HG03039 (cell line): ENCODE results near the gene DEF6.
A peak's percentile ranks its signal among the peaks of the same experiment; 100 is the strongest.
"Not testable (repeated sequence)": the region's sequence is repeated elsewhere in the genome, so short reads cannot be mapped to it uniquely, and the experiment has no call there.

Source experiments
- ATAC-seq: cut with Tn5 transposase; IDR thresholded peaks from one replicate; pipeline ENCODE4 v1.9.1; 2021; ENCODE audit warnings: mild to moderate bottlenecking, moderate library complexity; ENCODE audit not compliant: unreplicated experiment

DEF6 gene

DNA sequence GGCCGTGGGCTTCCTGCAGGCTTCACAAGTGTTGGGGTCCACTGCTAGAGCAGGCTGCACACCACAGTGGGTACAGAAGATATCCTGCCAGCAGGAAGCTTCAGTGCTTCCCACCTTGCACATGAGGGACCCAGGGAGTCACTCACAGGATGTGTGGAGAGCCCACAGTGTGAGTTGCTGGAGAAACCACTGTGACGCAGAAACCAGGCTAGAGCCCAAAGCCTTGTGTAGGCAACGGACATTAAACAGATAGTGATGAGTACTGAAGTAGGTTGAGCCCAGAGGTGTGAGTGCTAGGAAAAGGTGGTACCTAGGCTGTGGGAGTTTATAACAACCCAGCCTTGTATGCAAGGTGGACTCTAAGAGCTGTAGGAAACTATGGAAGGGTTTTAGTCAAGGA, 18.9 kb upstream of the DEF6 start:
- no peak for ATAC-seq

- no peak for ATAC-seq
Observed at GRCh38 chr6:35280903-35281302, 16.7 kb upstream of the DEF6 start.

DNA sequence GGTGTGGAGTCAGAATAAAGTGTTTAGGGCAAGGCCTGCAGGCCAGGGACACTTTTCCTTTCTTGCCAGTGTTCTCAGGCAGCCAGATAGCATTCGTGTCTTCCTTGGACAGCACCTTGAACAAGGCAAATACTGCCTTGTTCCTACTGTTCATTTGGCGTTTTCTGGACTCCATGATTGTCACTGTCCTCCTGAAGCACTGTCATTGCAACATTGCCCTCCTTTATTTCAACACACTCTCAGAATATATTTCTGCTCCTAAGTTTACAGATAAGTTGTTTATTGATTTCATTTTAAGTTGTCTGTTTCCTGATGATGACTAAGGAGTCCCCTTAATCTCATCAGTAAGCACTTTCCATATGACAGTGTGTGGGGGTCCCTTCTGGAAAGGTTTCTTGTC, 15.1 kb upstream of the DEF6 start:
- ATAC-seq, result no peak

DNA sequence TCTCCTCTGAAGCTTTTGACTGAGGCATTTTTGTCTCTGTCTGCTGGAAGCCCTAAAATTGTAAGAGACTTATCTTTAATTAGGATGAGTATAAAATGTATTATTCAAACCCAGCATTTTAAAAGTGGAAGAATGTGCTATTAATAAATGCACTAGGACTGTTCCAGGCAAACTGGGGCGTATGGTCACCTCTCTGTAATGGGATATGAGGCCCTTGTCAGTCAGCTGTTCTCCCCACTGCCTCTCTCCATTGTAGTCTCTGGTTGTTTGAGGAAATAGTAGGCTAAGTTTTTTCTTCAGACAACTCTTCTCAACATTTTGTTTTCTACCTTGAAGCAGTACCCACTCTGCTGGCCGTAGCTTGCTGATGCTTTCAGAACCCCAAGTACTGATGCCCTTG, 14.3 kb upstream of the DEF6 start:
- ATAC-seq, result no peak

GRCh38 chr6:35287671-35288396, 9.8 kb upstream of the DEF6 start:
- no peak for ATAC-seq

DNA sequence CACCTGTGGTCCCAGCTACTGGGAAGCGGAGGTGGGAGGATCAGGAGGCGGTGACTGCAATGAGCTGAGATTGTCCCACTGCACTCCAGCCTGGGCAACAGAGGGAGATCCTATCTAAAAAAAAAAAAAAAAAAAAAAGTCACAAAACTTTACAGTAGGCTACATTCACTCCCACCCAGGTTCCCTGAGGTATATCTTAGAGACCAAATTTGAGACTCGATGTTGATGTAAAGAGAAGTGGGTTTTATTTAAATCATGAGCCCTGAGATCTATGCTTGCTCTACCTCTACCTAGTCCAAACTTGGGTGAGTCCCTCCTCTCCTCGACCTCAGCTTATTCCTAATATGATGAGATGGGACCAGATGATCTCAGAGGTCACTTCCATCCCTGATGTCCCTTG, 8.8 kb upstream of the DEF6 start:
- no peak for ATAC-seq

DNA sequence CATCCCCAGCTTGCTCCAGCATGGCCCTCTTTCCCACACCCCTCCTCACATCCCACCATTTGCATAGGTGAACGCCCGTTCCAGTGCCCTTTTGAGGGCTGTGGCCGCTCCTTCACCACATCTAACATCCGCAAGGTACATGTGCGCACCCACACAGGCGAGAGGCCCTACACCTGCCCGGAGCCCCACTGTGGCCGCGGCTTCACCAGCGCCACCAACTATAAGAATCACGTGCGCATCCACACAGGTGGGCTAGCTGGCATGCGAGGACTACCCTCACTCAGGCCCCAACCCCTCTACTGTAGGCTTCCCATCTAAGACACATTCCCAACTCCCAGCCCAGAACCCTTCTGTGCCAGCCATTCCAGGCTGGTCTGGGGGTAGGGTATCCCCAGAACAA, 6.1 kb upstream of the DEF6 start:
- ATAC-seq, result no peak

DNA sequence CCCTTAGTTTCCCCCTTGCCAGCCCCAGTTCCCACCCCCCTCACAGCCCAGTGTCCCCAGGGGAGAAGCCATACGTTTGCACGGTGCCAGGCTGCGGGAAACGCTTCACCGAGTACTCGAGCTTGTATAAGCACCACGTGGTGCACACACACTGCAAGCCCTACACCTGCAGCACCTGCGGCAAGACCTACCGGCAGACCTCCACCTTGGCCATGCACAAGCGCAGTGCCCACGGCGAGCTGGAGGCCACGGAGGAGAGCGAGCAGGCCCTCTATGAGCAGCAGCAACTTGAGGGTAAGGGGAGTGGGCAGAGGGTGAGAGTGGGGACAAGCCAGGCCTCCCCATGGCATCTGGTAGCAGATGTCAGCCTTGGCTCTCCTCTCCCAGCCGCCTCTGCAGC, 5.1 kb upstream of the DEF6 start:
- no peak for ATAC-seq

DNA sequence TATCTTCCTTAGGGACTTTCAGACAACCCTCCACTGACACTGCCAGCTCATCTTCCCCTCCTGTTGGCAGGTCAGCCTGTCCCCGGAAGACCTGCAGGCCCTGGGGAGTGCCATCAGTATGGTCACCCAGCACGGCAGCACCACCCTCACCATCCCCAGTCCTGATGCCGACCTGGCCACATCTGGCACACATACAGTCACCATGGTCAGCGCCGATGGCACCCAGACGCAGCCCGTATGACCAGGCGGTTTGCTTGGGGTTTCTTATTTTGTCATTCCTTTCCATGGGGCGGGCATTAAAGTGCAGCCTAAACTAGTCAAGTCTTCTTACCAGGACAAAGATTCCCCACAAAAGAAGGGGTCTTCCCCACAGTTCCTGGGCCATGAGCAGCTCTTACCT, 3.9 kb upstream of the DEF6 start:
- no peak for ATAC-seq

DNA sequence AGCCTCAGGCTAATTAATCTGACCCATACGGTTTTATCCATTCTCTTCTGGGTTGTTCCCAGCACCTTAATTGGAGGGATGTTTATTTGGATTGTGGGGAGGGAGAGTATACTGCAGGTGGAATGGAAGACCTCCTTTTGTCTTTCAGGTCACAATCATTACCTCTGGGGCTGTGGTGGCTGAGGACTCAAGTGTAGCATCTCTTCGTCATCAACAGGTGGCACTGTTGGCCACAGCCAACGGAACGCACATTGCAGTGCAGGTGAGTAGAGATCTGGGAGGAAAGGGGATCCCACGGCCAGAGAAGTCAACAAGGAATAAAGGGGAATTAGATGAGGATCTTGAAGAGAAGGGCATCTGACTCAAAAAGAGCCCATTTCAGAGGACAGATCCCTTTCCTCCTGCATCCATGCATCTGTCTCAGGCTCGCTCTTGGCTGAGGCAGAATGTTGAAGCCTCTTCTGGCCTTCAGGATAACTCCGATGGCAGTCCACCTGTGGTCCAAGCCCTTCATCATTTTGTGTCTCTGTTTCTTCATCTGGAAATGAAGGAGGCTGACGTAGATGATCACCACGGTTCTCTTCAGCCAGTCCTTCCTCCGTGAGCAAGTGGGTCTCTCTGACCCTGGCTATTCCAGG, 3.2 kb upstream of the DEF6 start:
- ATAC-seq, result no peak

GRCh38 chr6:35295036-35295435, 2.6 kb upstream of the DEF6 start:
- no peak for ATAC-seq

GRCh38 chr6:35295521-35296315, 1.9 kb upstream of the DEF6 start:
- ATAC-seq, result no peak

- ATAC-seq, result no peak
Observed at GRCh38 chr6:35296931-35297600, 552 bp upstream of the DEF6 start.

GRCh38 chr6:35298625-35299140, 1.1 kb downstream of the DEF6 start:
- ATAC-seq, result no peak

DNA sequence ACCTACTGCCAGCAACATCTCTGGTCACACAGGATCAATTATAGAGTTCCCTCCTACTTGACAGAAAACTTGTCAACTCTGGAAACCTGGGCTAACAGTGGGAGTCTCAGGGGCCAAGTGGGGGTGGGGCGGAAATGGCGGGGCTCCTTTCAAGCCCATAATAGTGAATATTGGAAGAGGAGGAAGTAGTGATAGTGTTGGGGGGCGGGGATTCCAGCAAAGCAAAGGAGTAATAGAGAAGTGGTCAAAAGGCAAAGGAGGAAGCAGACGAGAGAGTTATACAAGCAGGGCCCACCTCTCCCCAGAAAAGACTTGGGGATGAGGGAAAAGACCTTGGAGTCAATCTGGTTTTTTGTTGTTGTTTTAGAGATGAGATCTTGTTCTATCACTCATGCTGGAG, 2.1 kb downstream of the DEF6 start:
- no peak for ATAC-seq

GRCh38 chr6:35300848-35301247, 3.2 kb downstream of the DEF6 start:
- ATAC-seq, result no peak

DNA sequence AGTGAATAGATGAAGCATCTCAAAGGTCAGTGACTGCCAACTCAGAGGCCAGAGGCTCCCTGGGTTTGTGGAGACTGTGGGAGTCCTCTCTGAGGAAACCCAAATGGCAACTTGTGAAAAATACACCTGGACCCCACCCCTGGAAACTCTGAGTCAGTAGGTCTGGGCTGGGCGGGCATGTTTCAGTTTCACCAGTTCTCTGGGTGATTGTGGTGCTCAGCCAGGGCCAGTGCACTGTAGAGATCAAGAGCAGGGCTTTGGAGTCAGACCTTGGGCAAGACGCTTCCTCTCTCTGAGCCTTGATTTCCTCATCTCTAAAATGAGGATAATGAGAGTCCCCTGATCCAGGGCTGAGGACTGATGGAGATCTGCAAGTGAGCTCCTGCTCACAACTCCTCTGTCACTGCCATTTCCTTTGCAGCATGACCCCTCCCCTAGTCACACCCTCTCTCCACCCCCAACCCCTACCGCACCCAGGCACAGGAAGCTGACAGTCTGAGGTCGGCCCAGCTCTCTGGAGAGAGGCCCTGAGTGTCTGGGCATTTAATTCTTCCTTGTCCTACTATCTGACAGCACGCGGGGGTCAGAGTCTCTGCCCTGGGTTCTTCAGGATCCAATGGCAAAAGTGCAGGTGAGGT, 5.1 kb downstream of the DEF6 start:
- peak; percentile 62 for ATAC-seq

DNA sequence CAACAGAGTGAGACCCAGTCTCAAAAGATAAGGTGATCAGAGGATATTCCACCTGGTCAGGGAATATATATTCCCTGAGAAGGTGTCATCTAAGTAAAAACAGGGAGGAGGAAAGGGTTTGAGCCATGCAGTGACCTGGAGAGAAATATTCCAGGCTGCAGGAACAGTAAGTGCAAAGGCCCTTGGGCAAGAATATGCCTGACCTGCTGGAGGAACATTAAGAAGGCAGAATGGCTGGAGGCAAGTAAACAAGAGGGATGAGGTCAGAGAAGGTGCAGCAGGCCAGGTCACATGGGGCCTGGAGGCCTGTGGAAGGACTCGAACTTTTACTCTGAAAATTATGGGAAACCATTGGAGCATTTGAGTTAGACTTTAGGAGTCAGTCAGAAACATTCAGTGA, 6.7 kb downstream of the DEF6 start:
- ATAC-seq, result no peak

DNA sequence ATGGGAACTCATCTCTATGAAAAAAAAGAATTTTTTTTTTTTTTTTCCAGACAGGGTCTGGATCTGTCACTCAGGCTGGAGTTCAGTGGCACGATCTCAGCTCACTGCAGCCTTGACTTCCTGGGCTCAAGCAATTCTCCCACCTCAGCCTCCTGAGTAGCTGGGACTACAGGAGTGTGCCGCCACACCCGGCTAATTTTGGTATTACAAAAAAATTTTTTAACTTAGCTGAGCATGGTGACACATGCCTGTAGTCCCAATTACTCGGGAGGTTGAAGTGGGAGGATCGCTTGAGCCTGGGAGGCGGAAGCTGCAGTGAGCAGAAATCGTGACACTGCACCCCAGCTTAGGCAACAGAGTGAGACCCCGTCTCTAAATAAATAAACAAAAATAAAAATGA, 7.5 kb downstream of the DEF6 start:
- ATAC-seq, result no peak

DNA sequence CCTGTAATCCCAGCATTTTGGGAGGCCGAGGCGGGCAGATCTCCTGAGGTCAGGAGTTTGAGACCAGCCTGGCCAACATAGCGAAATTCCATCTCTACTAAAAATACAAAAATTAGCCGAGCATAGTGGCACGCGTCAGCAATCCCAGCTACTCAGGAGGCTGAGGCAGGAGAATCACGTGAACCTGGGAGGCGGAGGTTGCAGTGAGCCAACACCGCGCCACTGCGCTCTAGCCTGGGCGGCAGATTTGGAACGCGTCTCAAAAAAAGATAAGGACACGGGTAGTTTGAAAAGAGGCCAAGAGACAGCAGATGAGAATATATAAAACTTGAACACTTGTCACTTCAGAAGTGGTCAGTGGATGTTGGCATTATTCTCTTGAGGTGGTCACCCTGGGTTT, 9.5 kb downstream of the DEF6 start:
- not testable (repeated sequence) for ATAC-seq

DNA sequence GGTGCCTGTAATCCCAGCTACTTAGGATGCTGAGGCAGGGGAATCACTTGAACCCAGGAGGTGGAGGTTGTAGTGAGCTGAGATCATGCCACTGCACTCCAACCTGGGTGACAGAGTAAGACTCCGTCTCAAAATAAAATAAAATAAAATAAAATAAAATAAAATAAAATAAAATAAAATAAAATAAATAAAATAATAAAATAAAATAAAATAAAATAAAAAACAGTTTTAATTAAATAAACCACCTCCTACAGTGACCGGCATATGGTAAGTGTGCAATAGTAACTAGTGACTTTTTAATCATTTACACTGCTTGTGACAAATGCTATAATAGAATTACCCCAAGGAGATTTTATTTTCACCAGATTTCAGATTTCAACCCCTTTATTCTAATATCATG, 10.9 kb downstream of the DEF6 start:
- not testable (repeated sequence) for ATAC-seq
